Gastroesophageal sphincter (tissue), 4 donors: ENCODE results near the gene SLC1A2. TPM values are rescaled to one million over a fixed set of nuclear protein-coding genes. Genes with fewer than 3 reads are reported as not detected.

Experiments used
- ATAC-seq: fragments of 150-250 bp; one replicate; pipeline ENCODE4 v1.9.1; 2016; ENCODE audit warnings: mild to moderate bottlenecking, moderate library complexity
- H3K27ac ChIP-seq, 4 donors: fragments of 200-600 bp; sonication (generic) in 3 of 4; 1 replicate in 3 of 4; 2 replicates in 1 of 4; pipeline ENCODE4 v1.5.1; 2016 to 2019
- H3K27me3 ChIP-seq: fragments of 200-600 bp; sonication (generic); one replicate; pipeline ENCODE4 v1.5.1; 2019
- H3K36me3 ChIP-seq, 2 donors: fragments of 200-600 bp; sonication (generic); one replicate each; pipeline ENCODE4 v1.5.1; 2019; ENCODE audit warnings: control low read depth in 1 of 2
- H3K4me1 ChIP-seq, 3 donors: fragments of 200-600 bp; sonication (generic); 1 replicate in 2 of 3; 2 replicates in 1 of 3; pipeline ENCODE4 v1.5.1; 2016 to 2019; ENCODE audit warnings: control low read depth in 2 of 3
- H3K4me3 ChIP-seq, 2 donors: fragments of 200-600 bp; sonication (generic); one replicate each; pipeline ENCODE4 v1.5.1; 2019; ENCODE audit warnings: mild to moderate bottlenecking in 1 of 2, moderate library complexity in 1 of 2
- H3K9me3 ChIP-seq, 3 donors: fragments of 200-600 bp; sonication (generic); one replicate each; pipeline ENCODE4 v1.5.1; 2017 to 2019; ENCODE audit warnings: control low read depth in 2 of 3
- EP300 ChIP-seq: sonication (generic); formaldehyde crosslinking; IDR thresholded peaks from one replicate; pipeline ENCODE4 v1.6.1; 2017; ENCODE audit warnings: antibody characterized with exemption, mild to moderate bottlenecking
- POLR2A ChIP-seq, 2 donors: fragments of 450-650 bp; IDR thresholded peaks; one replicate each; pipeline ENCODE4 v1.6.1; 2017; ENCODE audit warnings: antibody characterized with exemption in 2 of 2, mild to moderate bottlenecking in 2 of 2, moderate library complexity in 1 of 2
- POLR2AphosphoS5 ChIP-seq: sonication (generic); formaldehyde crosslinking; IDR thresholded peaks from one replicate; pipeline ENCODE4 v1.6.1; 2017; ENCODE audit warnings: antibody characterized with exemption
- WGBS, 2 donors: methylation state at CpG; one replicate each; pipeline ENCODE4 v1.1.5; 2018; ENCODE audit warnings: low coverage in 1 of 2; 5-methylcytosine and 5-hydroxymethylcytosine counted together
- total RNA-seq, 4 donors: library from RNA; depleted of rRNA; stranded (reverse); fragments of >200 nt; gene quantifications; one replicate each; pipeline ENCODE4 v1.1.0, GENCODE V29; 2016
- TF ChIP-seq, protein P1 (sequence below), 4 experiments: fragments of 200-600 bp in 2 of 4; fragments of 450-650 bp in 2 of 4; sonication (generic) in 1 of 4; IDR thresholded peaks; one replicate each; pipeline ENCODE4 v1.5.1; 2017 to 2019; ENCODE audit warnings: antibody characterized with exemption in 4 of 4, mild to moderate bottlenecking in 2 of 4, moderate library complexity in 2 of 4

Gene SLC1A2
- total RNA-seq, 4 donors from 2014 or later = 0.12 to 1.5 (median 0.40) TPM; not detected in 1

GRCh38 chr11:35267504-35267903 is 151.9 kb downstream of the SLC1A2 start:
- no peak overlapping the region for H3K27ac ChIP-seq
- WGBS, 2 donors = 74 to 79% methylated on average over 2 of the region's 2 CpGs
- H3K9me3 ChIP-seq = no peaks in the 10 kb centered on the region
- H3K4me3 ChIP-seq = no peak overlapping the region
- H3K36me3 ChIP-seq = no peaks in the 10 kb centered on the region
- peaks cover 0 to 6% (median 0%) of the 10 kb centered on the region in 3 donors for H3K4me1 ChIP-seq
- TF ChIP-seq POLR2A (IDR thresholded peaks at IDR 0.05) (no peak), EP300 (no peak), POLR2AphosphoS5 (no peak)
- TF ChIP-seq, protein P1, sequence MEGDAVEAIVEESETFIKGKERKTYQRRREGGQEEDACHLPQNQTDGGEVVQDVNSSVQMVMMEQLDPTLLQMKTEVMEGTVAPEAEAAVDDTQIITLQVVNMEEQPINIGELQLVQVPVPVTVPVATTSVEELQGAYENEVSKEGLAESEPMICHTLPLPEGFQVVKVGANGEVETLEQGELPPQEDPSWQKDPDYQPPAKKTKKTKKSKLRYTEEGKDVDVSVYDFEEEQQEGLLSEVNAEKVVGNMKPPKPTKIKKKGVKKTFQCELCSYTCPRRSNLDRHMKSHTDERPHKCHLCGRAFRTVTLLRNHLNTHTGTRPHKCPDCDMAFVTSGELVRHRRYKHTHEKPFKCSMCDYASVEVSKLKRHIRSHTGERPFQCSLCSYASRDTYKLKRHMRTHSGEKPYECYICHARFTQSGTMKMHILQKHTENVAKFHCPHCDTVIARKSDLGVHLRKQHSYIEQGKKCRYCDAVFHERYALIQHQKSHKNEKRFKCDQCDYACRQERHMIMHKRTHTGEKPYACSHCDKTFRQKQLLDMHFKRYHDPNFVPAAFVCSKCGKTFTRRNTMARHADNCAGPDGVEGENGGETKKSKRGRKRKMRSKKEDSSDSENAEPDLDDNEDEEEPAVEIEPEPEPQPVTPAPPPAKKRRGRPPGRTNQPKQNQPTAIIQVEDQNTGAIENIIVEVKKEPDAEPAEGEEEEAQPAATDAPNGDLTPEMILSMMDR (IDR thresholded peaks at IDR 0.05) = no peak
- ATAC-seq = no peak
- H3K27me3 ChIP-seq = no peaks in the 10 kb centered on the region

- H3K27me3 ChIP-seq = no peaks in the 10 kb centered on the region
- no peaks in the 10 kb centered on the region for H3K9me3 ChIP-seq
- no peak for ATAC-seq
- H3K4me3 ChIP-seq = no peak overlapping the region
- H3K4me1 ChIP-seq = peaks cover 0 to 10% (median 0%) of the 10 kb centered on the region in 3 donors
- no peak for TF ChIP-seq EP300
- TF ChIP-seq POLR2AphosphoS5 = no peak
- no peak for TF ChIP-seq POLR2A (IDR thresholded peaks at IDR 0.05)
- TF ChIP-seq, protein P1 (IDR thresholded peaks at IDR 0.05) = no peak
- 65 to 72% methylated on average over 3 of the region's 3 CpGs for WGBS, 2 donors
- H3K36me3 ChIP-seq = no peaks in the 10 kb centered on the region
- H3K27ac ChIP-seq = no peak overlapping the region
Observed at GRCh38 chr11:35265755-35266454, 153.5 kb downstream of the SLC1A2 start.

DNA sequence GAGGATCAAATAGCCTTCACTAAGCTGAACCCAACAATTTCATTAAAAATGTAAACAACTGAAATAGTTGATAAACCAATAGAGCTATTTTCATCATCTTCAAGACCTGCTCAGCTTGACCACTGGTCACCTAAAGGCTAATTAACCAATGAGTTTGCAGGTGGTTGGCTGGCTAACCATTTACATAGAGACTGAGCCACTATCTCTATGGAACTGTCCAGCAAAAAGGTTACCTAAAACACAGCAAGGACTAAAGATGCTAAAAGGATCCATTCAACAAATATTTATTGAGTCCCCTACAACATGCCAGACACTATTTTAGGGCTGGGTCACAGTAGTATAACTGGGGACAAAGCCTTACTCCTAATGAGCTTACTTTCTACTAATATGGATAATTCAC is 156.6 kb downstream of the SLC1A2 start:
- no peak overlapping the region for H3K4me3 ChIP-seq
- H3K4me1 ChIP-seq = peaks cover 0 to 30% (median 4%) of the 10 kb centered on the region in 3 donors
- no peak overlapping the region for H3K27ac ChIP-seq
- TF ChIP-seq EP300 = no peak
- TF ChIP-seq, protein P1 (IDR thresholded peaks at IDR 0.05) = no peak
- TF ChIP-seq POLR2A (IDR thresholded peaks at IDR 0.05) = no peak
- TF ChIP-seq POLR2AphosphoS5 = no peak
- no peak for ATAC-seq
- no peaks in the 10 kb centered on the region for H3K27me3 ChIP-seq
- H3K36me3 ChIP-seq = no peaks in the 10 kb centered on the region
- no peaks in the 10 kb centered on the region for H3K9me3 ChIP-seq

- Histone ChIP-seq H3K4me3 (no peak overlapping the region), H3K27me3 (no peaks in the 10 kb centered on the region), H3K4me1 (peaks cover 0 to 29% (median 4%) of the 10 kb centered on the region in 3 donors), H3K27ac (no peak overlapping the region), H3K9me3 (no peaks in the 10 kb centered on the region), H3K36me3 (no peaks in the 10 kb centered on the region)
- 88 to 90% methylated on average over 3 of the region's 3 CpGs for WGBS, 2 donors
- TF ChIP-seq, protein P1 (IDR thresholded peaks at IDR 0.05) = no peak
- TF ChIP-seq EP300 = no peak
- no peak for TF ChIP-seq POLR2A (IDR thresholded peaks at IDR 0.05)
- no peak for TF ChIP-seq POLR2AphosphoS5
- ATAC-seq = no peak
Observed at GRCh38 chr11:35262056-35262455, 157.3 kb downstream of the SLC1A2 start.

GRCh38 chr11:35261197-35261596 is 158.2 kb downstream of the SLC1A2 start:
- peak overlapping the region in 3 of 4 donors; percentile 63 to 64 (median 64) for H3K27ac ChIP-seq

More at GRCh38 chr11:35261197-35261596, 158.2 kb downstream of the SLC1A2 start:
- WGBS, 2 donors = 57 to 89% methylated on average over 1 of the region's 1 CpG
- no peak for ATAC-seq
- Histone ChIP-seq H3K27me3 (no peaks in the 10 kb centered on the region), H3K4me3 (no peak overlapping the region), H3K4me1 (peaks cover 0 to 30% (median 9%) of the 10 kb centered on the region in 3 donors), H3K36me3 (no peaks in the 10 kb centered on the region), H3K9me3 (no peaks in the 10 kb centered on the region)
- TF ChIP-seq POLR2A (IDR thresholded peaks at IDR 0.05) (no peak), POLR2AphosphoS5 (no peak), EP300 (no peak)
- TF ChIP-seq, protein P1 (IDR thresholded peaks at IDR 0.05) = no peak
